ENCODE data around the gene STRAP.
"Not testable (repeated sequence)": the region's sequence is repeated elsewhere in the genome, so short reads cannot be mapped to it uniquely, and the experiment has no call there.

The STRAP gene

DNA sequence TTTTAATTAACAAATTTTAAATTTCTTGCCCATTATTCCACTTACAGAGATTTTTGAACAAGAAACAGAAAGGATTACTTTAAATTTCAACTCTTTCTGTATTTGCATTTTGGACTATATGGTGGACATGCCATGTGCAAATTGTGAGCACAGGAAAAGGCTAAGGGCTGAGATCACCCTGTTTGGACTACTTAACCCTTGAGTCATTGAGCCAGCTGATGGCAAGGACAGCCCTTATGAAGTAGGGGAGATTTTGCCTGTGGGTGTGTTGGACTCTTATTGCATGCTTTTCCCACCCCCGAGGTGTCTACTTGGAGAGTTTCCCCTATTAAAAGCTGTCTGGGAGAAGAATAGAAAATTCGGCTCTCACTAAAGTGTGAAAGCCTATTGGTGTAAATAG, 46.2 kb downstream of the STRAP start:
- DNase-seq (ENCODE audit: low spot score) = no peak

- no peak for DNase-seq (ENCODE audit: low spot score)
These were observed 46.8 kb downstream of the STRAP start for GRCh38 chr12:15928870-15929571.

DNA sequence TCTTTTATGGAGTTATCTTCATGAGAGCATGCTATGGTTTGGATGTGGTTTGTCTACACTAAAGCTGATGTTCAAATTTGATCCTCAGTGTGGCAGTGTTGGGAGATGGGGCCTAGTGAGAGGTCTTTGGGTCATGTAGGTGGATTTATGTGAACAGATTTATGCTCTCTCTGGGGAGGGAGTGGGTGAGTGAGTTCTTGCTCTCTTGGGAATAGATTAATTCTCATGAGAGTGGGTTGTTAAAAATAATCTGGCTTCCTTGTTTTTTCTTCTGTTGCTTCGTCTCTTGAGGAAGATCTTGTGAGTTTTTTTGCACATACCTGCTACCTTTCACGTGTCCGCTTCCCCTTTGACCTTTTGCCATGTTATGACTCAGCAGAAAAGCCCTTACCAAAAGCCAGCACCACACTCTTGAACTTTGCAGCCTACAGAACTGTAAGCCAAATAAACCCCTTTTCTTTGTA, 49.4 kb downstream of the STRAP start:
- DNase-seq (ENCODE audit: low spot score) = no peak

DNA sequence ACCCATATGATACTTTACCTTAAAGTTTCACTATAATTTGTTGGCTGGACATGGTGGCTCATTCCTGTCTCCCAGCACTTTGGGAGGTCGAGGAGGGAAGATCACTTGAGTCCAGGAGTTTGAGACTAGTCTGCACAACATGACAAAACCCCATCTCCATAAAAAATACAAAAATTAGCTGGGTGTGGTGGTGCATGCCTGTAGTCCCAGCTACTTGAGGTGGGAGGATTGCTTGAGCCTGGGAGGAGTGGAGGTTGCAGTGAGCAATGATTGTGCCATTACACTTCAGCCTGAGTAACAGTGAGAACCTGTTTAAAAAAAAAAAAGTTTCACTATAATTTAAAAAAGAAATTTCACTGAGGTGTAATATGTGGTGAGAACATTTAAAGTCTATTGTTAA, 50.1 kb downstream of the STRAP start:
- no peak for DNase-seq (ENCODE audit: low spot score)

DNA sequence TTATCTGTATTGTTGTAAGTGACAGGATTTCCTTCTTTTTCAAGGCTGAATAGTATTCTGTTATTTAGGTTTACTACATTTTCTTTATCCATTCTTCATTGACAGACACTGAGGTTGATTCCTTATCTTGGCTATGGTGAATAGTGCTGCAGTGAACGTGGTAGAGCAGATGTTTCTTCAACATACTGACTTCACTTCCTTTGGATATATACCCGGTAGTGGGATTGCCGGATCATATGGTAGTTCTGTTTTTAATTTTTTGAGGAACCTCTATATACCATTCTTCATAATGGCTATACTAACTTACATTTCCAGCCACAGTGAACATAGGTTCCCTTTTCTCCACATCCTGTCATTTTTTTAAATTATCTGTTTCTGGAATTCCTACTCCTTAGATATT, 50.8 kb downstream of the STRAP start:
- no peak for DNase-seq (ENCODE audit: low spot score)

- no peak for DNase-seq (ENCODE audit: low spot score)
These were observed 51.6 kb downstream of the STRAP start for GRCh38 chr12:15933751-15934150.

DNA sequence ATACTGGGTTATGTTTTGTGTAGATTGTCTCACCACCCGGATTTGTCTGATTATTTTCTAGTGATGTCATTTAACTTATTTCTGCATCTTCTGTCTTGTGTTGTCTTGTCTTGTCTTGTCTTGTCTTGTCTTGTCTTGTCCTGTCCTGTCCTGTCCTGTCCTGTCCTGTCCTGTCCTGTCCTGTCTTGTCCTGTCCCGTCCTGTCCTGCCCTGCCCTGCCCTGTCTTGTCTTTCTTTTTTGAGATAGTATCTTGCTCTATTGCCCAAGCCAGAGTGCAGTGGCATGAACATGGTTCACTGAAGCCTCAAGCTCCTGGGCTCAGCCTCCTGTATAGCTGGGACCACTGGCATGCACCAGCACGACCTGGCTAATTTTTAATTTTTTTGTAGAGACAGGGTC, 54.6 kb downstream of the STRAP start:
- DNase-seq (ENCODE audit: low spot score) = no peak

GRCh38 chr12:15937902-15938301, 55.7 kb downstream of the STRAP start:
- no peak for DNase-seq (ENCODE audit: low spot score)

DNA sequence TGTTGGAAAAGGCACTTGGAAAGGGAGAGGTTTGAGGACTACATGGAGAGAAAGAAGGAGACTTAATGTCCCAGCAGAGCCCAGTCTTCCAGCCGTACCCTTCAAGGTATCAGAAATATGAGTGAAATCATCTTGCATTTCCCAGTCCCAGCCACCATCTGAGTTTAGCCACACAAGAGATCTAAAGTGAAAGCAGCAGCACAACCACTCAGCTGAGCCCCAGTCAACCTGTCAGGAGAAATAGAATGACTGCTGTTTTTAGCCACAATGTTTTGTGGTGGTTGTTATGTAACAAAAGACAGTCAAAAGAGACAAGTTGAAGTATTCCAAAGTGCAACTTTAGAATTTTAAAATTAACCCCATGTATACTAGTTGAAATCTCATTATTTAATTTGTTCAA, 56.9 kb downstream of the STRAP start:
- DNase-seq (ENCODE audit: low spot score) = no peak

DNA sequence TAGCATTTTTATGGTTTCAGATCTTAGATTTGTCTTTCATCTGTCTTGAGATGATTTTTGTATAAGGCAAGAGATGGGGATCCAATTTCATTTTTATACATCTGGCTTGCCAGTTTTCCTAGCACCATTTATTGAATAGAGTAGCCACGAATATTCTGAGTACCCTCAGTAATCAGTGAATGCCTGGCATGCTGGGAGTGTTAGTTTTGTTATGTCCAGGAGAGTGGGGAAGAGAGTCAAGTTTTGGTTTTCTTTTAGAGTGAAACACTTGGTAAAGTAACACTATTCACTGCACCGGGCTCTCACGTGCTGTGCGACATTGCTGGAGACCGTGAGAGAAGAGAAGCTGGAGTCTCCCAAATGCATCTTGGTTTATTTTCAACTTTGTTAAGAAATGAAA, 60.3 kb downstream of the STRAP start:
- no peak for DNase-seq (ENCODE audit: low spot score)

DNA sequence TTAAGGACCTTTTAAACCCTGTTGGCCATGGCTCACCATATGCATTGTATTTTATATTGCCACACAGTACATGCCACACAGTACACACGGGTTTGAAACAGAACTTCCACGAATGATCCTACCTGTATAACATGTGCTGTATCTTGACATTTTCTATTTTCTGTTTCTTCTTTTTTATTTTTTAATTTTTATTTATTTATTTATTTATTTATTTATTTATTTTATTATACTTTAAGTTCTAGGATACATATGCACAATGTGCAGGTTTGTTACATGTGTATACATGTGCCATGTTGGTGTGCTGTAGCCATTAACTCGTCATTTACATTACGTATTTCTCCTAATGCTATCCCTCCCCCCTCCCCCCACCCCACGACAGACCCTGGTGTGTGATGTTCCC, 61.3 kb downstream of the STRAP start:
- DNase-seq (ENCODE audit: low spot score) = not testable (repeated sequence)

DNA sequence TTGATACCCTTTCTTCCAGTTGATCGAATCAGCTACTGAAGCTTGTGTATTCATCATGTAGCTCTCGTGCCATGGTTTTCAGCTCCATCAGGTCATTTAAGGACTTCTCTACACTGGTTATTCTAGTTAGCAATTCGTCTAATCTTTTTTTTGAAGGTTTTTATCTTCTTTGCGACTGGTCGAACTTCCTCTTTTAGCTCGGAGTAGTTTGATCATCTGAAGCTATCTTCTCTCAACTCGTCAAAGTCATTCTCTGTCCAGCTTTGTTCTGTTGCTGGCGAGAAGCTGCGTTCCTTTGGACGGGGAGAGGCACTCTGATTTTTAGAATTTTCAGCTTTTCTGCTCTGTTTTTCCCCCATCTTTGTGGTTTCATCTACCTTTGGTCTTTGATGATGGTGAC, 66.3 kb downstream of the STRAP start:
- not testable (repeated sequence) for DNase-seq (ENCODE audit: low spot score)
